Myocyte (in vitro differentiated cells): ENCODE data around the gene CORIN. TPM values are rescaled to one million over a fixed set of nuclear protein-coding genes. Genes with fewer than 3 reads are reported as not detected.
A peak's percentile ranks its signal among the peaks of the same experiment; 100 is the strongest.

Source experiments
- DNase-seq: peaks from one replicate; pipeline ENCODE4 v3.0.0-alpha.2; 2012; ENCODE audit warnings: low read depth
- polyA plus RNA-seq: library from polyadenylated mRNA; unstranded; fragments of >200 nt; gene quantifications from one replicate; pipeline ENCODE4 v1.2.1, GENCODE V29; 2012; ENCODE audit warnings: missing spikeins
- total RNA-seq: library from RNA; depleted of rRNA; stranded (reverse); fragments of >200 nt; gene quantifications from 2 replicates; pipeline ENCODE4 v1.2.3, GENCODE V29; 2014

The CORIN gene, protein sequence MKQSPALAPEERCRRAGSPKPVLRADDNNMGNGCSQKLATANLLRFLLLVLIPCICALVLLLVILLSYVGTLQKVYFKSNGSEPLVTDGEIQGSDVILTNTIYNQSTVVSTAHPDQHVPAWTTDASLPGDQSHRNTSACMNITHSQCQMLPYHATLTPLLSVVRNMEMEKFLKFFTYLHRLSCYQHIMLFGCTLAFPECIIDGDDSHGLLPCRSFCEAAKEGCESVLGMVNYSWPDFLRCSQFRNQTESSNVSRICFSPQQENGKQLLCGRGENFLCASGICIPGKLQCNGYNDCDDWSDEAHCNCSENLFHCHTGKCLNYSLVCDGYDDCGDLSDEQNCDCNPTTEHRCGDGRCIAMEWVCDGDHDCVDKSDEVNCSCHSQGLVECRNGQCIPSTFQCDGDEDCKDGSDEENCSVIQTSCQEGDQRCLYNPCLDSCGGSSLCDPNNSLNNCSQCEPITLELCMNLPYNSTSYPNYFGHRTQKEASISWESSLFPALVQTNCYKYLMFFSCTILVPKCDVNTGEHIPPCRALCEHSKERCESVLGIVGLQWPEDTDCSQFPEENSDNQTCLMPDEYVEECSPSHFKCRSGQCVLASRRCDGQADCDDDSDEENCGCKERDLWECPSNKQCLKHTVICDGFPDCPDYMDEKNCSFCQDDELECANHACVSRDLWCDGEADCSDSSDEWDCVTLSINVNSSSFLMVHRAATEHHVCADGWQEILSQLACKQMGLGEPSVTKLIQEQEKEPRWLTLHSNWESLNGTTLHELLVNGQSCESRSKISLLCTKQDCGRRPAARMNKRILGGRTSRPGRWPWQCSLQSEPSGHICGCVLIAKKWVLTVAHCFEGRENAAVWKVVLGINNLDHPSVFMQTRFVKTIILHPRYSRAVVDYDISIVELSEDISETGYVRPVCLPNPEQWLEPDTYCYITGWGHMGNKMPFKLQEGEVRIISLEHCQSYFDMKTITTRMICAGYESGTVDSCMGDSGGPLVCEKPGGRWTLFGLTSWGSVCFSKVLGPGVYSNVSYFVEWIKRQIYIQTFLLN
- total RNA-seq, result 1.5 and 1.6 TPM in 2 replicates
- polyA plus RNA-seq, result 2.1 TPM

DNA sequence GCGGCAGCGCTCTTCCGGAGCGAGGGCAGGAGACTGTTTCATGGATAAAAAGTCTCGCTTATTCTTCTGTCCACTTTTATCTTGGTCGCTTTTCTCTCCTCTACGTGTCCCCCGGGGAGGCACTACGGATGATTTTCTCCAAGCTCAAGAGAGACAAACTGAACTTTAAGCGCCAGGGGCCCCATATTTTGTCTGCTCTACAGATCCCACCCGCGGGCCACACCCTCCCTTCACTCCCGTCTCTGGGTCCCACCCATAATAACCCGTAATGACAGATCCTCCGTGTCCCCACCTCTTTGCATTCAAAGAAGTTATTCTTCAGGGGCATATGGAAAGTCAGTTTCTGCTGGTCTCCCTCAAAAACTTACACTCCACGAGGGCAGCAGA lies at the start of gene CORIN:
Gene CORIN, minus strand, starts transcription at position 160 of the 387 bp plus-strand sequence. Its CDS starts 118 bp downstream, at position 42.
- no peak for DNase-seq

DNA sequence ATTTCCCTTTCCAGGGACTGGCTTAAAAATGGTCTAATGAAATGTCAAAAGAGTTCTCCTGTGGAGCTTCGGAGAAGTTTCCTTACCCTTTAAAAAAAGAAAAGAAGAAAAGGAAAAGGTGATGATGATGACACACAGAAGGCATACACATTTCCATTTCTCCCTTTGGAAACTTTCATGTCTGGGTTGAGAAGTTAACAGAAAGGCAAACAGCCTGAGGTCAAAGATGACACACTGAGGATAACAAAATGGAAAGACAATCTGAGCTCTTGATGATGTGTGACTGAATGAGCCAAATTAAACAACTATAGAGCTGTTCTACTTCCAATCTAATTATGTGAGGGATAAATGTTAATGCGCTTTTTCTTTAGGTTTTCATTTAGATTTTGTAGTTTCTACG lies 44.4 kb upstream of the CORIN start:
- no peak for DNase-seq

DNA sequence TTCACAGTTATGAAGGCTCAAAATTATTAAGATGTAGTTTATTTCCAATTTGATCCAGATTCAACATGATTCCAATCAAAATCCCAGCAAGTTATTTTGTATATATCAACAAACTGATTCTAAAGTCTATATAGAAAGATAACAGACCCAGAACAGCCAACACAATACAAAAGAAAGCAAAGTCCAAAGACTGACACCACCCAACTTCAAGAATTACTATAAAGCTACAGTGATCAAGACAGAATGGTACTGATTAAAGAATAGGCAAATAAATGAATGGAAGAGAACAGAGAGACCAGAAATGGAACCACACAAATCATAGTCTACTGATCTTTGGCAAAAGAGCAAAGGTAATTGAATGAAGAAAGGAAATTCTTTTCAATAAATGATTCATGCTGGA lies 41.6 kb upstream of the CORIN start:
- DNase-seq, result no peak

DNA sequence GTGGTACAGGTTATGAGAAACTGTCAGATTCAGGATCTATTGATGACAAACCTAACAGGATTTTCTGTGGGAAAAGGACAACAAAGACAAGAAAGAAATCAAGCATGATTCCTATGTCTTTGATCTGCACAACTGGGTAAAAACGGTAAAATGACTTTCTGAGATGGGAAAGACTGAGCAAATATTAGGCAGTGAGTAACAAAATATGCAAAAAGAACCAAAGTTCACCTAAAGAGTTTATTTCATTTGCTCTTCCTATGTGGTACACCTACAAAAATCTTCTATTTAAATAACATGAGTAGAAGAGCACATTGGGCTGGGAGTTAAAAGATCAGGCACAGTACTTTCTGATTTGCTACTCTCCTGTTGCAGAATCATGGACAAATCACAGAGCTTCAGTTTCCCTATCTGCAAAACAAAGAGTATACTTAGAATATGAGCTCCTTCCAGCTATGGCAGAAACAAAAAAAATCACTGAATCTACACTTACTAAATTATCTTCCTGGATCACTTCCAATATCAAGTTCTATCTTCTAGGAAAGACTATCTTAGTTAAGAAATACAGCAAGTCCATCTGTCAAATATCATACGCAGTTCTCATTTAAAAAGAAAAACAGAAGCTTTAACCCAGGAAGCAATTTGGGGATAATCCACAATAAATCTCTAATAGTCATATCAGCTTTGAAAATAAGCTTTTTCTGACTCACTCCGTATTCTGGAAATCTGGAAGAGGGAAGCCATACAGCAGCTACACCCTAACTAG lies 39.1 kb upstream of the CORIN start:
- DNase-seq, result no peak

DNA sequence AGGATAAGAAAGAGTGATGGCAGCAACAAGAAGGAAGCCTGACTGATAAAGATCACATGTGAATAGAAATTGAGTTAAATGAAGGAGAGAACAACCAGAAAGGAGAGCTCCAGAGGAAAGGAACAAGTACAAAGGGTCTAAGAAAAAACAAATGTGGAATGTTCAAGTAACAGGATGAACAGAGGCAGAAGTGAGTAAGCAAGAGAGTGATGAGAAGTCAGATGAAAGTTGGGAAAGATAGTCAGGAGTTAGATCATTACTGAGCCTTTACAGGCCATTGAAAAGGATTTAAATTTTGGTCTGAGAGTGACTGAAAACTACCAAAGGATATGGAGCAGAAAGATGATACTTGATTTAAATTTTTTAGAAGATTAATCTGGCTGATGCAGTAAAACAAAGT lies 38.4 kb upstream of the CORIN start:
- DNase-seq, result no peak

DNA sequence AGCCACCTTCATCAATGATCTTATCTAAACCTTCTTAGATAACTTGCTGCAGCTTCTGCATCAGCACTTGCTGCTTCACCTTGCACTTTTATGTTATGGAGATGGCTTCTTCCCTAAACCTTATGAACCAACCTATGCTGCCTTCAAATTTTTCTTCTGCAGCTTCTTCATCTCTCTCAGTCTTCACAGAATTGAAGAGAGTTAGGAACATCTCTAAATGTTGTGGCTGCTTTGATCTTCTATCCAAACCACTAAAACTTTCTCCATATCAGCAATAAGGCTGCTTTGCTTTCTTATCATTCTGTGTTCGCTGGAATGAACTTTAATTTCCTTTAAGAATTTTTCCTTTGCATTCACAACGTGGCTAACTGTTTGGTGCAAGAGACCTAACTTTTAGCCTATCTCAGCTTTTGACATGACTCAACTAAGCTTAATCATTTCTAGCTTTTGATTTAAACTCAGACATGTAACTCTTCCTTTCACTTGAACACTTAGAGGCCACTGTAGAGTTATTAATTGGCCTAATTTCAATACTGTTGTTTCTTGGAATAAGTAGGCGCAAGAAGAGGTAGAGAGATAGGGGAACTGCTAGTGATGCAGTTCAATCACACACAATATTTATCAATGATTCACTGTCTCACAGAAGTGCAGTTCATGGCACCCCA lies 36.1 kb upstream of the CORIN start:
- no peak for DNase-seq

DNA sequence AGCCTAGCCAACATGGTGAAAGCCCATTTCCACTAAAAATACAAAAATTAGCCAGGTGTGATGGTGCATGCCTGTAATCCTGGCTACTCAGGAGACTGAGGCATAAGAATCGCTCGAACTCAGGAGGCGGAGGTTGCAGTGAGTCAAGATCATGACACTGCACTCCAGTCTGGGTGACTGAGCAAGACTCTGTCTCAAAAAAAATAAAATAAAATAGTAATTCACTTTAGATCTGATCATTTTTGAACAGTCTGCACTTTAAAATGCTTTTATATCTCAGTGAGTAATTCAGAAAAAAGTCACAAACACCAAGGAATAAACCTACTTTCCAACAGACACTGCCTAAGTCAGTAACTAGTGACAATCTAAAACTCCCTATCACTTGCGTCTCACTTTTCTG lies 25.6 kb upstream of the CORIN start:
- DNase-seq, result no peak

DNA sequence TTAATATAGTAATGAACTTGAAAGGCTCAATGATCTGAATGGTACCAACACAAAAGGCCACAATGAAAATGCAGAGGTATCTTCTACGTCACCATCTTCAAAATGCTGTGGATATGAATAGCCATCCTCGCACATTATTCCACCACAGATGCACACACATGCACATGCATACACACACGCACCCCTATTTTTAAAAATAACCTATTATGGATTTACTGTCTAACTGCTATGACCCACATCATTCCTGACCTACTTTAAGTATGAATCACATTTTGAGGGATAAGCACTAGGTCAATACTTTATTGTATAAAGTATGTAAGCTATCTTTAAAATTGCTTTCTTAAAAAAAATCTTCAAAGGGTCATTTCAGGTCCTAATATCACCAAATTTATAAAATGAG lies 24.4 kb upstream of the CORIN start:
- peak; percentile 61 for DNase-seq

DNA sequence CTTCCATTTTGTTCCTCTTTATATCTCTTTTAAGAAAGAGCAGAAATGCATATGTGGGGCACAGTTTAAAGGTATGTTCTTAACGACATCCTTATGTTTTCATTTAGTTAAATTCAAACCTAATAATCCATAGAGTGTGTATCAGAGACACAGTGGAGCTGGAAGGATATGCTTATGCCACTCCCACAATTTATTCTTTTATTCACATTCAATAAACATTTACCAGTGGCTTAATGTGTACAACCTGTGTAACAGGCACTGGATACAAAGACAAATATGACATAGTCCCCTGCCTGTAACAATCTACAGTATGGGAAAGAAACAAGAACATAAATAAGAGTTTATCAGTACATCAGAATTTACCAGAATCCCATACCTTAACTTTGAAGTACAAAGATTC lies 22.4 kb upstream of the CORIN start:
- DNase-seq, result no peak

DNA sequence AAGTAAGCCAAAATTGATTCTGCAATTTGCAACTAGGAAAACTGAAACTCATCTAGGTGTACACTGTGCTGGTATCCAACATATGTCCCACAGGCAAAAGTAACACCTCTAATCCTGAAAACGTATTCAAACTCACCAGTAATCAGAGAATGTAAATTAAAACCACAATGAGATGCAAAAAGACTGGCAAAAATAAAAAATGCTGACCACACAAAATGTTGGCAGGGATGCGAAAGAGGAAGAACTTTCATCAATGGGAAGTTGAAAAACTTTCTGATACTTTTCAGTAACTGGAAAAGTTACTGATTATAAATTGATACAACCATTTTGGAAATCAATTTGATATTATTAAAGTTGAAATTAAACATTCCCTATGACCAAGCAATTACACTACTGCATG lies 20.1 kb upstream of the CORIN start:
- DNase-seq, result no peak

DNA sequence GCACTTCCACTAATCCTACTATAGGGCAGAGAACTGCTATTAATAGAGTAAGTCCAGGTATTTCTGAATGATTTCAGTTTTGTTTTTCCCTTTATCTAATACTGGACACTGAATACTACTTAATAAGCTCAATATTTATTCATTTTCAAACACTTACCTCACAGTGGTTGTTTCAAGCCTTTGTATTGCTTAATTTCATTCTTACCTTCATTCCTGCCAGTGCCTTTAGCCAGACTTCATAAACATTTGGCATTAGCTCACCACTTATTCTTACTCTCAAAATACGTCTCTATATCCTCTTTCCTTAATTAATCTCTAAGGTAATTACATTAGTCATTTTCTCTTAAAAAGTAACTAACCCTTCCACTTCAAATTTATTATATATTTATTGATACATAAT lies 18.8 kb upstream of the CORIN start:
- DNase-seq, result no peak

DNA sequence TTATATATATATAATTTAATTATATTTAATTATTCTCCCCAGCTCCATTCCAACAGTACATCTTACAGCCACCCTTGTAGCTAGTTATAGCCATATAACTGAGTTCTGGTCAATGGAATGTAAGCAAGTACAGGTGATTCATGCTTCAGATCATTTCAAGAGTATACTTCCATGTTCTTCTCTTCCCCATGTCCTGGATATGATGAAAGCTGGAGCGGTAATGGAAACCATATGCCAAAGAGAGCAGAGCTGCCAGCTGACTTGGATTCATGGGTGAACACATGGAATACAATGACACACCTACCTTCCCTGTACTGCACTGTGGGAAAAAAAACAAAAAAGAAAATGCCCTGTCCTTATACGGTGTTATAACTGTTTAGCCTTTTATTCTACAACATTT lies 17.5 kb upstream of the CORIN start:
- DNase-seq, result no peak

DNA sequence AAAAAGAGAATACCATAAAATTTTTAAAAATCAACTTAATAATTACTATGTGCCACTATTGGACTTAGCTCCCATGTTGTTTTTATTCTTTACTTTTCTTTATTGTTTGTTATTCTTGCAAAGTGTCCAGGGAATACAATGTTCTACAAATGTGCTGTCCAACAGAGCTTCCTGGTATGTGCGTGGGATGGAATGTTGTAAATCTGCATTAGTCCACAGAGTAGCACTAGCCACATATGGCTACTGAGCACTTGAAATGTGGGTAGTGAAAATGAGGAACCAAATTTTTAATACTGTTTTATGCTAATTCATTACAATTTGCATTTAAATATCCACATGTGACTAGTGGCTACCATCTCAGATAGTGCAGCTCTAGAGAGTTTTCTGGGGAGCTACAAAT lies 14.3 kb upstream of the CORIN start:
- DNase-seq, result peak; percentile 30

DNA sequence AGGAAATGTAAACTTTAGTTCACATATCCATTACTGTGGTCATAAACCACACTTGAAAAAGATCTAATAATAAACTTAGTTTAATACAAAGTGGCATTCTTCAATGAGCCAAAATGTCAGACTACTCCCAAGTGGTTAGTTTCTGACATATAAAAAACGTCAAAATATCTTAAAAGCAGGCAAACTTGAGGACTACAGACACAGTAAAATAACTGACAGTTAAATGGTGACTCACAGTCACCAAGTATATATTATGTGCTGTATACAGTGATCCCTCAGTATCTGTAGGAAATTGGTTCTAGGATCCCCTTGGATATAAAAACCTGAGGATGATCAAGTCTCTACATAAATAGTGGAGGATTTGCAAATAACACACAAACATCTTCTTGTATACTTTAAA lies 11.6 kb upstream of the CORIN start:
- DNase-seq, result no peak

DNA sequence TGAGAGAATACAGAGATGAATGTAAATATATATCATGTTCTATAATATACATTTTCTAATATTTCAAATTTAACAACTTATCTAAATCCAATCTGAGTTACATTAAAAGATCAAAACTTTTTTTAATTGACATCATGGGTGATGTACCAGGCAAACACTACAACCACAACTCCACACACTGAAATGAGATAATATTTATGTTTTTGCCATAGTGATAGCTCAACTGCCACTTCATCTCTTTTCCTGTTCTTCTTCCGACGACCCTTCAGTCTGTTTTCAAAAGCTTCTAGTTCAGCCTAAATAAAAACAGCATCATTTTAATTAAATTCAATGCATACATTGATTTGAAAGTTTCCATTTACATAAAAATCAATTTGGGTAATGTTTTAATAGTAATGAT lies 10.2 kb upstream of the CORIN start:
- no peak for DNase-seq

DNA sequence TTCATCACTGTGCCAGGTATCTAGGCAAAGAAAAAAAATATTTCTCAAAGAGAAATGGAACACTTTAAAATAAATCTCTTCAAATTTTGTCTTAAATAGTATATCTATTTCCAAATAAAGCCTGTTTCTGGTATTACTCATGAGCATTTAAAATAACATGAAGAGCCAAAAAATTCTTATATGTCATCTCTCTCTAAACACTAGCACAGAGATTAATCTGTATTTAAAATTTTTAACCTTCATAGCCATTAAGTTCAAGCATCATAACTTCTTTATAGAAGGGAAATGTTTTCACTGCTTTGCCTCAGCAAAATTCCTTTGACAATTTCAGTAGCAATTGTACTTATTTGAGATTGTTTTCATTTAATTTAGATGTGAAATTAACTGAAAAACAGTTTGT lies 5.1 kb upstream of the CORIN start:
- no peak for DNase-seq

DNA sequence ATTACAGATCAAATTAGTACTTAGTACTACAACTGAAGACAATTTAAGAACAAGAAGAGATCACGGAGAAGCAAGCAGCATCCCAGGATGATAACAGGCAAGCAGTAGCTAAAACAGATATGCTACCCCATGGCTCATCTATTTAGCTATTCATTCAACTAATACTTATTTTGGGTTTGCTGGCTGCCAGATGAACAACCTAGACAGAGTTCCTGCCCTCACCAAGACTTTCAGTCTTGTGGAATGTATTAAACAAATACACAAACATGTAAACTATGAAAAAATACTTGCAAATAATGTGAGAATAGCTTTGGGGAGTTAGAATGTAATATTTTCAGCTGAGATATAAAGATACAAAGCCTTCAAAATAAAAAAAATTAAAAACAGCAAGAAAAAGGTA lies 2.4 kb upstream of the CORIN start:
- DNase-seq, result no peak

DNA sequence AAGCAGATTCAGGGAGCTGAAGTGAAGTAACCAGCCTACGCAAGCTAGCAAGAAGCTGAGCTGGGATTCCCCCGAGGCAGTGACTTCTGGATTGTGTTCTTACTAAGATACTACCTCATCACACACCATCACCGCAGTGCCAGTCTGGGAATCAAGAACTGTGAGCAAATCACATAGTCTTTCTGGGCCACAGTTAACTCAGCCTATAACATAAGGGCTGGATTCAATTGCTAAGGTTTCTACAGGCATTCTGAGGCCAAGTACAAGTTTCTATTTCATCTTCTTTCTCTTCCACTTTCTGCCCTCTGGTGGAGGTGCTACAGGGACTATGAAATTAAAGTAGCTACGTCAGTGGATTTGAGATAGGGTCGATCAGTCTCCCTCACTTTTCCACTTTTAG lies 1.4 kb upstream of the CORIN start:
- peak; percentile 30 for DNase-seq

DNA sequence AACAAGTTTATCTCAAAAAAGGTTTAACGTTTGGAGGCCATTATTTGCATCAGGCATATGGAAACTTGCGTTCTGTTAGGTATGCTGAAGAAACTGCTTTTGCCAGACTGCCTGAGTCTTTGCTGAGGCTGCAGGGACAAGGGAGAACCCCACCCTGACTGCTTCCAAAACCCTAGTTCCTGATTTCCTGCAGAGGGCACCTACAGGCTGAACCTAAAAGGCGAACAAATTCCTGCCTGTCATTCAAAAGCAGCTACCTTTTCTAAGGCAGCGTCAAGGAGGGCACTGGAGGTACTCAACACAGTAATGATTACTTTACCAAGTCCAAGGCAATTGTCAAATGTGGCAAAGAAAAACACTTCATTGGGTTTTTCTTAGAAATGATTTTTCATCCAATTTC lies 578 bp upstream of the CORIN start:
- no peak for DNase-seq

DNA sequence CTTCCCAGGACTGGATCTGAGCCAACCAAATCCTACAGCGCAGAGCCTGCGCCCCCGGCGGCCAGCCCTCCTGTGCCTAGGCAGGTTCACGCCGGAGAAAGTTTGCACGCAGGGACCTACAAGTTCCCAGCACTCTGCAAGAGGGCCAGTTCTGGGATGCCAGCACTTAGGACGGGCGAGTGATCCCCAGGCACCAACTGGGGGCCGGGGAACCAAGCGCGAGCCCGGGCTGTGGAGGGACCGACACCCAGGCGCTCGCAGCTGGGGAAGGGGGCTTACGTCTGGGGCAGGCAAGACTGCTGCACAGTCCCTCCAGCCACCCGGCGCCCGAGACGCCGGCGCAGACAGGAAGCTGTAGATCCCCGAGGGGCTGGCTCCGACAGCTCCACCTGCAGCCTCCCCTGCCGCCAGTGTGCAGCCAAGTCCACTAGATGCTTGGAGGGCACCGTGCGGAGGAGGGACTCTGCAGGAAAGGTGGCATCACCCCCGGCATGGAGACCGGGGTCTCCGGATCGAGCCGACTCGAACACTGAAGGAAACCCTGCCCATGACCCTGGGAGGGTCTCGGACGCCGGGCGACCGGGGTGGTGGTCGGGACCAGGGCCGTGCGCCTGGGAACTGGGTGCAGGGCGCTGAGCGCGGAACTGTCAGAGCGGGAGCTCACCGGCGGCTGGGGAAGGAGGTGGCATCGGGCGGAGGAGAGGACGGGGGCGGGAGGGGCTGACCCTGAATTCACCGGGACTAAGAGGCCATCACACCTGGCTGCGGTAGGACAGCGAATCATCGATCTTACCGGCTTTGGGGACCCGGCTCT lies 566 bp downstream of the CORIN start:
- peak; percentile 20 for DNase-seq
